ENCODE data around the gene GPR32. TPM values are rescaled to one million over a fixed set of nuclear protein-coding genes. Genes with fewer than 3 reads are reported as not detected.
A peak's percentile ranks its signal among the peaks of the same experiment; 100 is the strongest.

Gene GPR32
- total RNA-seq, 4 donors from 2014 or later = not detected

DNA sequence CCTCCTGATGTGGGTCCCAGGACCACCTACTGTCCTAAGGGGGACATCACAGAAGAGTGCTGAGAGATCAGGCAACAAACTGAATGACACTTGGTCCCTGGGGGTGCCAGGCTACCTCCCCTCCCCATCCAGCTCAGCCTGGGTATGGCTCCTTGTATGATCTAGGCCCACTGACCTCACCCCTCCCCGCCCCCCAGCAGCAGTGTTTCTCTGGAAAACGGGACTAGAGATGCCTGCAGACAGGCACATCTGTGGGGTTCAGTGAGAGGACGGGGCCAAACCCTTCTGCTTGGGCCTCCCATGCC, 29.2 kb downstream of the GPR32 start:
- 77 to 83% methylated on average over 3 of the region's 3 CpGs for WGBS, 2 donors
- TF ChIP-seq POLR2A (IDR thresholded peaks at IDR 0.05) = no peak
- TF ChIP-seq, protein P1, sequence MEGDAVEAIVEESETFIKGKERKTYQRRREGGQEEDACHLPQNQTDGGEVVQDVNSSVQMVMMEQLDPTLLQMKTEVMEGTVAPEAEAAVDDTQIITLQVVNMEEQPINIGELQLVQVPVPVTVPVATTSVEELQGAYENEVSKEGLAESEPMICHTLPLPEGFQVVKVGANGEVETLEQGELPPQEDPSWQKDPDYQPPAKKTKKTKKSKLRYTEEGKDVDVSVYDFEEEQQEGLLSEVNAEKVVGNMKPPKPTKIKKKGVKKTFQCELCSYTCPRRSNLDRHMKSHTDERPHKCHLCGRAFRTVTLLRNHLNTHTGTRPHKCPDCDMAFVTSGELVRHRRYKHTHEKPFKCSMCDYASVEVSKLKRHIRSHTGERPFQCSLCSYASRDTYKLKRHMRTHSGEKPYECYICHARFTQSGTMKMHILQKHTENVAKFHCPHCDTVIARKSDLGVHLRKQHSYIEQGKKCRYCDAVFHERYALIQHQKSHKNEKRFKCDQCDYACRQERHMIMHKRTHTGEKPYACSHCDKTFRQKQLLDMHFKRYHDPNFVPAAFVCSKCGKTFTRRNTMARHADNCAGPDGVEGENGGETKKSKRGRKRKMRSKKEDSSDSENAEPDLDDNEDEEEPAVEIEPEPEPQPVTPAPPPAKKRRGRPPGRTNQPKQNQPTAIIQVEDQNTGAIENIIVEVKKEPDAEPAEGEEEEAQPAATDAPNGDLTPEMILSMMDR (IDR thresholded peaks at IDR 0.05) = no peak
- H3K4me3 ChIP-seq (replicated peaks in 1 of 3) = no peak overlapping the region
- H3K27ac ChIP-seq = no peak overlapping the region
- H3K9me3 ChIP-seq = no peaks in the 10 kb centered on the region
- H3K4me1 ChIP-seq = peaks cover 4 to 17% of the 10 kb centered on the region in 2 donors
- DNase-seq = no peak
- peaks cover 21 to 28% of the 10 kb centered on the region in 2 donors for H3K36me3 ChIP-seq
- intact Hi-C loops (cut with DNase I) = loop anchor here (5.0 kb wide), 1 partner anchor 123 kb away; no protein-coding TSS in a partner anchor
- H3K27me3 ChIP-seq = no peaks in the 10 kb centered on the region

DNA sequence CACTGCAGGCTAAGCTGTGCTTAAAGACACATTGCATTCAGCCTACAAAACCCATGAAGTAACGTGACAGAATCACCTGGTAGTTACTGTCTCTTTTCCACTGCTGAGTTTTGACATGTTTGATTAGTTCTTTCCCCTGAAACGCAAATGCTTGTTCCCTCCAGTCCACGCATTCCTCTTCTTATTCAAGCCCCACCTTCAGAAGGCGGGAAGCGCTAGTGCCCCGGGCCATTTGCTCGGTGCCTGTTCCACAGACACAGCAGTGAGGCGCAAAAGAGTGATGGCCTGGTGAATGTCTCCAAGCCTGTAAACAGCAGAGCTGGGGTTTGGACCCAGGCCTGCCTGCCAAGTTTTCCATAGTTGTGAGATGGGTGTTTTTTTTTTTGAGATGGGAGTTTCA, 30.8 kb downstream of the GPR32 start:
- no peaks in the 10 kb centered on the region for H3K27me3 ChIP-seq
- TF ChIP-seq, protein P1 (IDR thresholded peaks at IDR 0.05) = no peak
- TF ChIP-seq POLR2A (IDR thresholded peaks at IDR 0.05) = no peak
- WGBS, 2 donors = 92% methylated on average over 8 of the region's 8 CpGs
- no peak overlapping the region for H3K27ac ChIP-seq
- peaks cover 21 to 28% of the 10 kb centered on the region in 2 donors for H3K36me3 ChIP-seq
- intact Hi-C loops (cut with DNase I) = no loop called here
- DNase-seq = no peak
- H3K4me1 ChIP-seq = peaks cover 3 to 17% of the 10 kb centered on the region in 2 donors
- no peak overlapping the region for H3K4me3 ChIP-seq (replicated peaks in 1 of 3)
- no peaks in the 10 kb centered on the region for H3K9me3 ChIP-seq

DNA sequence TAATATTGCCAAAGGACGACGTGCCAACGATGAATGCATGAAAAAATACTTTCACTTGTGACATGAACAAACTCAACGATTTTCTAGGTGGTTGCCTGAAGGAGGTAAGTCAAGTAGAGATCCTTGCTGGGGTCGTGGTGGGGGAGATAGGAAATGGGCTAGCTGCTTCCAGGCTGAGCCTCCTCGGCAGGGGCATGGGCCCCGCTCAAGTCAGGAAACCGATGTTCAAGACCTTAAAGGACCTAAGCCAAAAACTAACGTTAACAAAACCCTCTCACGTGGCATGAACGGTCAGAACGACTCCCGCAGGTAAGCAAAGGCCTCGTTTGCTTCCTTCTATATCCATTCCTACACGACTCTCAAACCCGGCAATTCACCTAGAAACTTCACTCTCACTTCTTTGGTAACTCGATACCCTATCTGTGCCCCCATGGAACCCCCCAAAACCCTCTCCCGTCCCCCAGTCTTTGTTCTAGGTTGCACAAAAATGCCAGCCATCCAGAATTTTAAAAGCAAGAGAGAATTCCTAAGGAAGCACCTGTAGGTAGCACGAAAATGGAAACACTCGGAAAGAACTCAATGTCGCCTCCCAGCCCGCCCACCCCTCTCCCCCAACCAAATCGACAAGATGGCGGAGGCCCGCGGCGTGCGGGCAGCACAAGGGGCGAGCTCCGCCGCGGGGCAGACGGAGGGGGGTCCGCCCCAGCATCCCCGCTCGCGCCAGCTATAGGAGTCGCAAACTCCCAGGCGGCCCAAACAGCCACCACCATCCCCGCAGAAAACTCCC, 33.6 kb downstream of the GPR32 start:
- 0% methylated on average over 32 to 34 of the region's 40 CpGs for WGBS, 2 donors

DNA sequence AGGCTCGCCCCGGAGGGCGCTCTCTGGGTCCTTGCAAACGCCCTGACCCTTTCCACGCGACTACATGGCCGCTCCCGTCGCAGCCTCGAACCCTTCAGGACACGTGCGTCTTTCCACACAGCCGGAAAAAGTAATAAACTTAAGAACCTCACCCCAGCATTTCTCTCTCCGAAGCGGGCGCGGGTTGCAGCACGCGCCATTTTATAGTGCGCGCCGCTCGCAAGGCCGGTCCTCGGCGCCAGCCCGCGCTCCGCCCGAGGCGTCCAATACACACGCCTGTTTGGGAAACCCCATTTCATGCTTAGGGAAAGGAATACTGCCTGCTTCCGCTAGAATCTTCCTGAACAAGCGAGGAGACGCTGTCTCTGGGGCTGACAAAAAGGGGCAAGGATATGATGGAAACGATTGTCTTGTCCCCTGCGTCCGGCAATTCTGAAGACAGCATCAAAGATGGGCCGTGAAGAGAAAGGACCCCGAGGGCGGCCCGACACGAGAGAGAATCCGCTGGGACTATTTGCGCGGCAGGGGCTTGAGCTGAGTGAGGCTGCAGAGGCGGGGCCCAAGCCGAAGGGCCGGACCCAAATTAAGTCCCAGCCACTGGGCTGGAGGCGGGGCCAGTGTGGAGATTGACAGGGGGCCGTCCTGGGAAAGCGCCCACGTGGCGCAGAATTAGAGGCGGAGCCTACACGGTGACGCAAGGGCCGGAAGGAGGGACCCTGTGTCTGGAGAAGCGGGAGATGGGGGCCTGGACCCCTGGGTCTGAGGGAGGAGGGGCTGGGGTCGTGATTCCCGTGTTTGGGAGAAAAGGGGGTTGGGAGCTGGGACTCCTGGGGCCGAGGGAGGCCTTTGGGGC, 34.4 kb downstream of the GPR32 start:
- Histone ChIP-seq H3K36me3 (peaks cover 7 to 10% of the 10 kb centered on the region in 2 donors), H3K4me3 (replicated peaks in 1 of 3) (peak overlapping the region; percentile 36 to 80 (median 63)), H3K27ac (peak overlapping the region; percentile 92 to 99 (median 92)), H3K9me3 (no peaks in the 10 kb centered on the region), H3K27me3 (no peaks in the 10 kb centered on the region), H3K4me1 (peaks cover 3 to 17% of the 10 kb centered on the region in 2 donors)
- TF ChIP-seq POLR2A (IDR thresholded peaks at IDR 0.05) = peak in 1 of 2 donors; percentile 67
- TF ChIP-seq, protein P1 (IDR thresholded peaks at IDR 0.05) = no peak
- WGBS, 2 donors = 0 to 3% methylated on average over 14 to 51 of the region's 62 CpGs
- intact Hi-C loops (cut with DNase I) = no loop called here
- peak; percentile 99 to 100 for DNase-seq

More for the DNA sequence above, 33.6 kb downstream of the GPR32 start:
- H3K36me3 ChIP-seq = peaks cover 8 to 11% of the 10 kb centered on the region in 2 donors
- intact Hi-C loops (cut with DNase I) = no loop called here
- H3K27ac ChIP-seq = peak overlapping the region; percentile 92 to 99 (median 92)
- no peaks in the 10 kb centered on the region for H3K9me3 ChIP-seq
- peaks cover 3 to 17% of the 10 kb centered on the region in 2 donors for H3K4me1 ChIP-seq
- TF ChIP-seq, protein P1 (IDR thresholded peaks at IDR 0.05) = no peak
- TF ChIP-seq POLR2A (IDR thresholded peaks at IDR 0.05) = no peak
- H3K27me3 ChIP-seq = no peaks in the 10 kb centered on the region
- H3K4me3 ChIP-seq (replicated peaks in 1 of 3) = peak overlapping the region; percentile 36 to 80 (median 63)
- DNase-seq = no peak

All from thyroid gland (tissue), 4 donors.